K562 (cell line): ENCODE data around the gene GALNS. TPM values are rescaled to one million over a fixed set of nuclear protein-coding genes. Genes with fewer than 3 reads are reported as not detected.

Source experiments
- BRCA1 ChIP-seq, 2 experiments: fragments of 450-650 bp in 1 of 2; sonication (generic) in 1 of 2; formaldehyde crosslinking in 1 of 2; IDR thresholded peaks; 2 replicates each; pipeline versions ENCODE4 v1.5.0 to v1.6.1; 2017 to 2020; ENCODE audit warnings: mild to moderate bottlenecking in 1 of 2, missing genetic modification reagents in 1 of 2
- CREB5 ChIP-seq: fragments of 250-450 bp; sonication (Bioruptor Pico); IDR thresholded peaks from 2 replicates; pipeline ENCODE4 v1.5.0; 2020; ENCODE audit warnings: mild to moderate bottlenecking
- HBP1 ChIP-seq: fragments of 450-650 bp; formaldehyde crosslinking; IDR thresholded peaks from 2 replicates; pipeline ENCODE4 v1.4.0; 2022; ENCODE audit warnings: missing genetic modification characterization
- HMGN3 ChIP-seq: IDR thresholded peaks from 2 replicates; pipeline ENCODE4 v1.6.1; 2011; ENCODE audit warnings: borderline replicate concordance, low read depth, mild to moderate bottlenecking, mixed read lengths, low read length; ENCODE audit not compliant: insufficient read length; ENCODE audit errors: extremely low read depth
- KDM2B ChIP-seq: fragments of 250-450 bp; sonication (Bioruptor Pico); IDR thresholded peaks from 2 replicates; pipeline ENCODE4 v1.8.0; 2021; ENCODE audit warnings: mild to moderate bottlenecking, moderate library complexity
- MXD1 ChIP-seq: fragments of 250-450 bp; sonication (Bioruptor Pico); IDR thresholded peaks from 2 replicates; pipeline ENCODE4 v1.8.0; 2021; ENCODE audit warnings: borderline replicate concordance, mild to moderate bottlenecking, moderate library complexity; ENCODE audit not compliant: poor library complexity, severe bottlenecking
- NFE2L1 ChIP-seq: fragments of 450-650 bp; IDR thresholded peaks from 2 replicates; pipeline ENCODE4 v1.6.1; 2016; ENCODE audit warnings: missing genetic modification characterization, low read depth, mild to moderate bottlenecking, missing compliant biosample characterization, moderate library complexity, borderline replicate concordance
- NFIC ChIP-seq: fragments of 450-650 bp; IDR thresholded peaks from 2 replicates; pipeline ENCODE4 v1.6.1; 2017; ENCODE audit warnings: mild to moderate bottlenecking, inconsistent platforms
- RBM22 ChIP-seq: fragments of 200-400 bp; formaldehyde crosslinking; IDR thresholded peaks from 2 replicates; pipeline ENCODE4 v1.6.1; 2018; ENCODE audit warnings: low read length, low read depth; ENCODE audit not compliant: poor library complexity, severe bottlenecking
- UBTF ChIP-seq, 2 experiments: IDR thresholded peaks; 2 replicates each; pipeline ENCODE4 v1.6.1; 2012; ENCODE audit warnings: improper control_type of control experiment in 2 of 2, low read depth in 2 of 2, low read length in 2 of 2, borderline replicate concordance in 1 of 2
- ZBTB7A ChIP-seq: IDR thresholded peaks from 2 replicates; pipeline ENCODE4 v1.6.1; 2011; ENCODE audit warnings: low read depth, mild to moderate bottlenecking, low read length, moderate library complexity, borderline replicate concordance; ENCODE audit not compliant: control insufficient read depth
- ZFP91 ChIP-seq: sonication (generic); formaldehyde crosslinking; IDR thresholded peaks from 2 replicates; pipeline ENCODE4 v1.8.0; 2022; ENCODE audit warnings: mild to moderate bottlenecking, missing genetic modification reagents
- ZNF232 ChIP-seq: sonication (generic); formaldehyde crosslinking; IDR thresholded peaks from 2 replicates; pipeline ENCODE4 v1.8.0; 2022; ENCODE audit warnings: mild to moderate bottlenecking, missing genetic modification reagents
- ZNF280B ChIP-seq: fragments of 250-450 bp; sonication (Bioruptor Pico); IDR thresholded peaks from 2 replicates; pipeline ENCODE4 v1.5.1; 2021; ENCODE audit warnings: mild to moderate bottlenecking
- ZNF354B ChIP-seq: fragments of 250-450 bp; sonication (Bioruptor Pico); IDR thresholded peaks from 2 replicates; pipeline ENCODE4 v1.4.0; 2020
- ZNF717 ChIP-seq: fragments of 250-450 bp; sonication (Bioruptor Pico); IDR thresholded peaks from 2 replicates; pipeline ENCODE4 v1.5.0; 2021
- polyA plus RNA-seq, 8 experiments: library from polyadenylated mRNA; depleted of rRNA in 4 of 8; stranded (reverse) in 5 of 8; unstranded in 3 of 8; fragments of >200 nt; fragmentation: Nextera tagmentation in 2 of 8; fragmentation: Illumina TruSeq in 1 of 8; extraction: Ambion mirVana in 2 of 8; extraction: Trizol in 1 of 8; gene quantifications; 2 replicates each; pipeline versions ENCODE4 v1.2.1 to v1.2.3, GENCODE V29; 2011 to 2014; ENCODE audit warnings: inconsistent platforms in 1 of 8, missing spikeins in 1 of 8
- total RNA-seq, 7 experiments: library from RNA; depleted of rRNA in 6 of 7; stranded (reverse); fragments of >200 nt in 6 of 7; fragmentation: Illumina TruSeq in 2 of 7; extraction: Trizol in 2 of 7; gene quantifications; 2 replicates each; pipeline versions ENCODE4 v1.2.1 to v1.2.3, GENCODE V29; 2011 to 2021; ENCODE audit warnings: low replicate concordance in 1 of 7

Gene GALNS
- total and polyA plus RNA-seq, 9 of the 15 experiments (the other 6 are each of a cell fraction or from before 2014, with no cell fraction given), result 0.38 to 13.2 (median 4.3) TPM

GRCh38 chr16:88785106-88785924 is 71.4 kb downstream of the GALNS start, which contains the start of gene PIEZO1 (continued):
- TF ChIP-seq ZNF280B (CRISPR knock-in tag) (no peak), RBM22 (peak; percentile 61), ZFP91 (CRISPR knock-in tag) (0 out of 2 replicates have a peak, but pooled peaks have one; percentile 13), HBP1 (CRISPR knock-in tag) (no peak), UBTF (IDR thresholded peaks at IDR 0.05; ENCODE audit: borderline replicate concordance in 1 of 2, low read depth in 2 of 2, low read length in 2 of 2) (peak in 1 of 2 experiments; percentile 87), ZNF717 (CRISPR knock-in tag) (no peak), HMGN3 (no peak), BRCA1 (IDR thresholded peaks at IDR 0.05) (no peak), BRCA1 (CRISPR knock-in tag; IDR thresholded peaks at IDR 0.05) (peak; percentile 74; the same call in 1 of the 2 replicates), ZNF232 (CRISPR knock-in tag) (peak; percentile 88; the same call in 1 of the 2 replicates), MXD1 (peak; percentile 80), ZNF354B (no peak), KDM2B (CRISPR knock-in tag) (peak; percentile 94; the same call in 1 of the 2 replicates), ZBTB7A (peak; percentile 93), CREB5 (CRISPR knock-in tag) (no peak), NFIC (peak; percentile 68), NFE2L1 (tag) (no peak)
